ENCODE results near the gene HOXC10. TPM values are rescaled to one million over a fixed set of nuclear protein-coding genes. Genes with fewer than 3 reads are reported as not detected.

HOXC10 gene
- total RNA-seq, 1 experiment from 2014 or later, result 3.8 TPM

DNA sequence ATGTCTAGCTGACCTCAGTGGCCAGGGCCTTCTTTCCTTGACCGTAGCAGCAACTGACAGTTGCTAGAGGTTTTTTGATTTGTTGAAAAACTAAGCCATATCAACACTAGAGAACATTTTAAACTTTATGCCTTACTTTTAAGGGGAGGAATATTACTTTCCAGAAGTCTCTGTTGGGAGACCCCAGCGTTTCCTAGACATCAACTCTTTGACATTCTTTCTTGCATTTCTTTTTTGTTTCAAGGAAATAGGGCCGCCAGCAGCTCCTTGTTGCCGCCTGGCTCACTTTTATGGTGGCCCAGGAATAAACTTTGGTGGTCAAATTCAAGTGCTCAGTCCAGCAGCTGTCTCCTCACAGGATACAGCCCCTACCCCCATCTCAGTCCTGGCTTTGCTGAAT, 14.5 kb upstream of the HOXC10 start (continued):
- TF ChIP-seq FOSL1 (IDR thresholded peaks at IDR 0.05; ENCODE audit: low read depth) (no peak), POLR2AphosphoS5 (IDR thresholded peaks at IDR 0.05; ENCODE audit: low read depth, low read length) (no peak)
- TF ChIP-seq, protein P1, sequence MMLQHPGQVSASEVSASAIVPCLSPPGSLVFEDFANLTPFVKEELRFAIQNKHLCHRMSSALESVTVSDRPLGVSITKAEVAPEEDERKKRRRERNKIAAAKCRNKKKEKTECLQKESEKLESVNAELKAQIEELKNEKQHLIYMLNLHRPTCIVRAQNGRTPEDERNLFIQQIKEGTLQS (IDR thresholded peaks at IDR 0.05), result no peak

DNA sequence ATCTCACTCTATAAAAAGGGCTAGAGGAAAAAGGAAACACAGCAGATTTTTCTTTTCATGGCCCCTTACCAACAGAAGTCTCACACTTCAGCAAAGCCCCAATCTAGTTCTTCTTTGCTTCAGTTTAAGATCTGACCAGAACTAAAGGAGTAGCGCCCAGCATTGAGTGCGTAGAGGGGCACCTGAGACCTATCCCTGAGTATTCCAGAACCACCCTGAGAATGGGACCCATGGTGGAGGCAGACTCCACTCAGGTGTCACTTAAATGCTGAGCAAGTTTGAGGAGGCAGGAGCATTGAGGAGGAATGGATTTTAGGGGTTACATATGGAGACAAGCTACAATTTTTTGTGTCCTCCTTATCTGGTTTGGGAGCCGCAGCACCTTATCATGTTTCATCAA, 13.8 kb upstream of the HOXC10 start:
- no TSS peak for BruUV-seq (replicated peaks)
- Histone ChIP-seq H3K4me3 (replicated peaks in 1 of 2; ENCODE audit: low read depth in 1 of 2, low read length in 2 of 2) (no peak overlapping the region), H3K36me3 (ENCODE audit: control insufficient read depth in 1 of 2, insufficient read depth in 2 of 2, low read length in 2 of 2) (no peaks in the 10 kb centered on the region), H3K9ac (ENCODE audit: low read length) (no peak overlapping the region), H3K79me2 (ENCODE audit: insufficient read depth, low read length) (no peaks in the 10 kb centered on the region), H3K4me2 (ENCODE audit: low read length) (no peak overlapping the region), H3K4me1 (ENCODE audit: control insufficient read depth in 1 of 2, insufficient read depth in 2 of 2, low read length in 2 of 2) (peaks cover 0 to 14% of the 10 kb centered on the region in 2 experiments; a peak in 2 of 4 replicates), H2AFZ (ENCODE audit: low read depth, low read length, poor library complexity, severe bottlenecking) (no peak overlapping the region), H4K20me1 (ENCODE audit: insufficient read depth) (no peaks in the 10 kb centered on the region), H3K27me3 (ENCODE audit: insufficient read depth, low read length) (peaks cover 4% of the 10 kb centered on the region; the same call in 1 of the 2 replicates), H3K27ac (ENCODE audit: low read depth, low read length) (no peak overlapping the region), H3K9me2 (ENCODE audit: insufficient read depth) (no peaks in the 10 kb centered on the region), H3K9me3 (ENCODE audit: control insufficient read depth in 1 of 2, insufficient read depth in 1 of 2, low read depth in 1 of 2, low read length in 2 of 2) (no peaks in the 10 kb centered on the region)
- ChIA-PET POLR2A (no interaction called here), RAD21 (ENCODE audit: low non-redundant PET in 1 of 2, low total read pairs in 2 of 2, uncharacterized antibody in 2 of 2, unreplicated experiment in 2 of 2) (no interaction called here), CTCF (no interaction called here)
- intact Hi-C loops (cut with micrococcal nuclease), result no loop called here
- DNase-seq (ENCODE audit: low read depth, low spot score), result no peak
- TF ChIP-seq SP1 (IDR thresholded peaks at IDR 0.05; ENCODE audit: low read depth) (no peak), ZNF274 (IDR thresholded peaks at IDR 0.05; ENCODE audit: low read depth, low read length) (no peak), EZH2 (IDR thresholded peaks at IDR 0.05) (no peak), ELF1 (IDR thresholded peaks at IDR 0.05; ENCODE audit: borderline replicate concordance, low read depth) (no peak), RAD21 (IDR thresholded peaks at IDR 0.05; ENCODE audit: low read depth) (no peak), YY1 (IDR thresholded peaks at IDR 0.05; ENCODE audit: extremely low read depth, insufficient replicate concordance, low read depth, low read length) (no peak), FOSL1 (IDR thresholded peaks at IDR 0.05; ENCODE audit: low read depth) (no peak), POLR2AphosphoS5 (IDR thresholded peaks at IDR 0.05; ENCODE audit: low read depth, low read length) (no peak), CBX3 (IDR thresholded peaks at IDR 0.05; ENCODE audit: low read depth) (no peak), CEBPB (IDR thresholded peaks at IDR 0.05; ENCODE audit: low read depth) (no peak), SIN3A (IDR thresholded peaks at IDR 0.05; ENCODE audit: low read depth) (no peak), POLR2A (IDR thresholded peaks at IDR 0.05; ENCODE audit: borderline replicate concordance, extremely low read depth, insufficient read depth, insufficient read length) (no peak), TCF7L2 (IDR thresholded peaks at IDR 0.05; ENCODE audit: borderline replicate concordance, extremely low read depth, insufficient read depth, insufficient read length) (no peak), ZFX (IDR thresholded peaks at IDR 0.05) (no peak), EGR1 (IDR thresholded peaks at IDR 0.05; ENCODE audit: low read depth) (no peak)
- TF ChIP-seq, protein P1 (IDR thresholded peaks at IDR 0.05), result no peak
- TF ChIP-seq, protein P2, sequence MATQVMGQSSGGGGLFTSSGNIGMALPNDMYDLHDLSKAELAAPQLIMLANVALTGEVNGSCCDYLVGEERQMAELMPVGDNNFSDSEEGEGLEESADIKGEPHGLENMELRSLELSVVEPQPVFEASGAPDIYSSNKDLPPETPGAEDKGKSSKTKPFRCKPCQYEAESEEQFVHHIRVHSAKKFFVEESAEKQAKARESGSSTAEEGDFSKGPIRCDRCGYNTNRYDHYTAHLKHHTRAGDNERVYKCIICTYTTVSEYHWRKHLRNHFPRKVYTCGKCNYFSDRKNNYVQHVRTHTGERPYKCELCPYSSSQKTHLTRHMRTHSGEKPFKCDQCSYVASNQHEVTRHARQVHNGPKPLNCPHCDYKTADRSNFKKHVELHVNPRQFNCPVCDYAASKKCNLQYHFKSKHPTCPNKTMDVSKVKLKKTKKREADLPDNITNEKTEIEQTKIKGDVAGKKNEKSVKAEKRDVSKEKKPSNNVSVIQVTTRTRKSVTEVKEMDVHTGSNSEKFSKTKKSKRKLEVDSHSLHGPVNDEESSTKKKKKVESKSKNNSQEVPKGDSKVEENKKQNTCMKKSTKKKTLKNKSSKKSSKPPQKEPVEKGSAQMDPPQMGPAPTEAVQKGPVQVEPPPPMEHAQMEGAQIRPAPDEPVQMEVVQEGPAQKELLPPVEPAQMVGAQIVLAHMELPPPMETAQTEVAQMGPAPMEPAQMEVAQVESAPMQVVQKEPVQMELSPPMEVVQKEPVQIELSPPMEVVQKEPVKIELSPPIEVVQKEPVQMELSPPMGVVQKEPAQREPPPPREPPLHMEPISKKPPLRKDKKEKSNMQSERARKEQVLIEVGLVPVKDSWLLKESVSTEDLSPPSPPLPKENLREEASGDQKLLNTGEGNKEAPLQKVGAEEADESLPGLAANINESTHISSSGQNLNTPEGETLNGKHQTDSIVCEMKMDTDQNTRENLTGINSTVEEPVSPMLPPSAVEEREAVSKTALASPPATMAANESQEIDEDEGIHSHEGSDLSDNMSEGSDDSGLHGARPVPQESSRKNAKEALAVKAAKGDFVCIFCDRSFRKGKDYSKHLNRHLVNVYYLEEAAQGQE (IDR thresholded peaks at IDR 0.05; ENCODE audit: low read depth), result no peak
- TF ChIP-seq, protein P3, sequence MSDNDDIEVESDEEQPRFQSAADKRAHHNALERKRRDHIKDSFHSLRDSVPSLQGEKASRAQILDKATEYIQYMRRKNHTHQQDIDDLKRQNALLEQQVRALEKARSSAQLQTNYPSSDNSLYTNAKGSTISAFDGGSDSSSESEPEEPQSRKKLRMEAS (IDR thresholded peaks at IDR 0.05), result no peak
- TF ChIP-seq, protein P4, sequence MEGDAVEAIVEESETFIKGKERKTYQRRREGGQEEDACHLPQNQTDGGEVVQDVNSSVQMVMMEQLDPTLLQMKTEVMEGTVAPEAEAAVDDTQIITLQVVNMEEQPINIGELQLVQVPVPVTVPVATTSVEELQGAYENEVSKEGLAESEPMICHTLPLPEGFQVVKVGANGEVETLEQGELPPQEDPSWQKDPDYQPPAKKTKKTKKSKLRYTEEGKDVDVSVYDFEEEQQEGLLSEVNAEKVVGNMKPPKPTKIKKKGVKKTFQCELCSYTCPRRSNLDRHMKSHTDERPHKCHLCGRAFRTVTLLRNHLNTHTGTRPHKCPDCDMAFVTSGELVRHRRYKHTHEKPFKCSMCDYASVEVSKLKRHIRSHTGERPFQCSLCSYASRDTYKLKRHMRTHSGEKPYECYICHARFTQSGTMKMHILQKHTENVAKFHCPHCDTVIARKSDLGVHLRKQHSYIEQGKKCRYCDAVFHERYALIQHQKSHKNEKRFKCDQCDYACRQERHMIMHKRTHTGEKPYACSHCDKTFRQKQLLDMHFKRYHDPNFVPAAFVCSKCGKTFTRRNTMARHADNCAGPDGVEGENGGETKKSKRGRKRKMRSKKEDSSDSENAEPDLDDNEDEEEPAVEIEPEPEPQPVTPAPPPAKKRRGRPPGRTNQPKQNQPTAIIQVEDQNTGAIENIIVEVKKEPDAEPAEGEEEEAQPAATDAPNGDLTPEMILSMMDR (IDR thresholded peaks at IDR 0.05 in 2 of 3, conservative IDR thresholded peaks at IDR 0.05 in 1 of 3; ENCODE audit: borderline replicate concordance in 1 of 3, insufficient read depth in 1 of 3, low read depth in 2 of 3, low read length in 2 of 3), result no peak
- ATAC-seq, result no peak
